NT2/D1 (cell line): ENCODE results near the gene TKTL1.

Experiments
- DNase-seq: peaks from one replicate; pipeline ENCODE4 v3.0.0-alpha.2; 2011; ENCODE audit warnings: low read depth, low spot score
- H3K27me3 ChIP-seq: 2 replicates; pipeline ENCODE4 v1.6.0; 2011; ENCODE audit warnings: mild to moderate bottlenecking; ENCODE audit not compliant: insufficient read length, insufficient read depth
- H3K36me3 ChIP-seq: 2 replicates; pipeline ENCODE4 v1.6.1; 2011; ENCODE audit warnings: mild to moderate bottlenecking, low read length, mixed read lengths; ENCODE audit not compliant: insufficient read depth, insufficient read length
- H3K4me1 ChIP-seq: 2 replicates; pipeline ENCODE4 v1.5.1; 2011; ENCODE audit not compliant: insufficient read depth, insufficient read length
- H3K4me3 ChIP-seq: 2 replicates; pipeline ENCODE4 v1.5.1; 2011; ENCODE audit warnings: low read depth; ENCODE audit not compliant: insufficient read length
- H3K9ac ChIP-seq: 2 replicates; pipeline ENCODE4 v1.6.0; 2011; ENCODE audit warnings: low read depth; ENCODE audit not compliant: insufficient read length
- H3K9me3 ChIP-seq: 2 replicates; pipeline ENCODE4 v1.5.1; 2011; ENCODE audit warnings: mild to moderate bottlenecking, low read length; ENCODE audit not compliant: insufficient read depth
- SUZ12 ChIP-seq: IDR thresholded peaks from 2 replicates; pipeline ENCODE4 v1.6.1; 2011; ENCODE audit not compliant: insufficient read length, insufficient read depth; ENCODE audit errors: extremely low read depth
- YY1 ChIP-seq: IDR thresholded peaks from 2 replicates; pipeline ENCODE4 v1.6.1; 2011; ENCODE audit not compliant: insufficient read length, insufficient read depth
- ZNF274 ChIP-seq: IDR thresholded peaks from 2 replicates; pipeline ENCODE4 v1.6.1; 2011; ENCODE audit warnings: mild to moderate bottlenecking, low read depth, low read length

The TKTL1 gene

GRCh38 chrX:154313147-154313546 is 17.6 kb downstream of the TKTL1 start:
- no peaks in the 10 kb centered on the region for H3K36me3 ChIP-seq
- no peaks in the 10 kb centered on the region for H3K9me3 ChIP-seq
- no peak overlapping the region for H3K9ac ChIP-seq
- no peak for TF ChIP-seq YY1
- TF ChIP-seq SUZ12, result no peak
- TF ChIP-seq ZNF274, result no peak
- no peaks in the 10 kb centered on the region for H3K27me3 ChIP-seq
- H3K4me3 ChIP-seq, result no peak overlapping the region
- H3K4me1 ChIP-seq, result no peaks in the 10 kb centered on the region
- no peak for DNase-seq

- H3K36me3 ChIP-seq, result no peaks in the 10 kb centered on the region
- DNase-seq, result no peak
These were observed 19.8 kb downstream of the TKTL1 start for GRCh38 chrX:154315416-154315815.

GRCh38 chrX:154317391-154317995 is 21.9 kb downstream of the TKTL1 start:
- no peak overlapping the region for H3K4me3 ChIP-seq
- no peaks in the 10 kb centered on the region for H3K4me1 ChIP-seq
- peaks cover 2% of the 10 kb centered on the region for H3K27me3 ChIP-seq
- TF ChIP-seq YY1 (no peak), SUZ12 (no peak), ZNF274 (no peak)
- H3K36me3 ChIP-seq, result no peaks in the 10 kb centered on the region
- H3K9ac ChIP-seq, result no peak overlapping the region
- no peaks in the 10 kb centered on the region for H3K9me3 ChIP-seq
- DNase-seq, result no peak

More at GRCh38 chrX:154315416-154315815, 19.8 kb downstream of the TKTL1 start:
- Histone ChIP-seq H3K9me3 (no peaks in the 10 kb centered on the region), H3K27me3 (peaks cover 1% of the 10 kb centered on the region), H3K4me3 (no peak overlapping the region), H3K9ac (no peak overlapping the region), H3K4me1 (no peaks in the 10 kb centered on the region)
- no peak for TF ChIP-seq YY1
- TF ChIP-seq SUZ12, result no peak
- TF ChIP-seq ZNF274, result no peak

- Histone ChIP-seq H3K9ac (no peak overlapping the region), H3K4me3 (no peak overlapping the region), H3K9me3 (no peaks in the 10 kb centered on the region), H3K4me1 (no peaks in the 10 kb centered on the region), H3K27me3 (peaks cover 2% of the 10 kb centered on the region), H3K36me3 (no peaks in the 10 kb centered on the region)
- TF ChIP-seq YY1 (no peak), ZNF274 (no peak), SUZ12 (no peak)
- no peak for DNase-seq
These were observed 24.8 kb downstream of the TKTL1 start for GRCh38 chrX:154320406-154320805.

- Histone ChIP-seq H3K27me3 (peaks cover 2% of the 10 kb centered on the region), H3K36me3 (no peaks in the 10 kb centered on the region), H3K9me3 (no peaks in the 10 kb centered on the region), H3K4me3 (no peak overlapping the region), H3K9ac (no peak overlapping the region), H3K4me1 (no peaks in the 10 kb centered on the region)
- no peak for DNase-seq
- TF ChIP-seq YY1, result no peak
- TF ChIP-seq SUZ12, result no peak
- no peak for TF ChIP-seq ZNF274
These were observed 25.6 kb downstream of the TKTL1 start for GRCh38 chrX:154321152-154321551.

- no peak overlapping the region for H3K4me3 ChIP-seq
- TF ChIP-seq ZNF274 (no peak), YY1 (no peak), SUZ12 (no peak)
- no peaks in the 10 kb centered on the region for H3K9me3 ChIP-seq
- H3K36me3 ChIP-seq, result no peaks in the 10 kb centered on the region
- no peak for DNase-seq
- no peaks in the 10 kb centered on the region for H3K4me1 ChIP-seq
- no peak overlapping the region for H3K9ac ChIP-seq
- peaks cover 2% of the 10 kb centered on the region for H3K27me3 ChIP-seq
These were observed 26.0 kb downstream of the TKTL1 start for GRCh38 chrX:154321594-154321993.

- no peak for DNase-seq
- H3K9me3 ChIP-seq, result no peaks in the 10 kb centered on the region
- H3K9ac ChIP-seq, result no peak overlapping the region
- H3K4me3 ChIP-seq, result no peak overlapping the region
- H3K27me3 ChIP-seq, result peaks cover 2% of the 10 kb centered on the region
- H3K36me3 ChIP-seq, result no peaks in the 10 kb centered on the region
- H3K4me1 ChIP-seq, result no peaks in the 10 kb centered on the region
- TF ChIP-seq ZNF274 (no peak), SUZ12 (no peak), YY1 (no peak)
These were observed 27.3 kb downstream of the TKTL1 start for GRCh38 chrX:154322890-154323289.

GRCh38 chrX:154323537-154323936 is 27.9 kb downstream of the TKTL1 start:
- DNase-seq, result no peak
- Histone ChIP-seq H3K4me1 (no peaks in the 10 kb centered on the region), H3K27me3 (peaks cover 2% of the 10 kb centered on the region), H3K9ac (no peak overlapping the region), H3K36me3 (no peaks in the 10 kb centered on the region), H3K9me3 (no peaks in the 10 kb centered on the region), H3K4me3 (no peak overlapping the region)
- no peak for TF ChIP-seq ZNF274
- TF ChIP-seq YY1, result no peak
- TF ChIP-seq SUZ12, result no peak
